HepG2 (cell line): Measurements from ENCODE around the gene NBPF15. TPM values are rescaled to one million over a fixed set of nuclear protein-coding genes. Genes with fewer than 3 reads are reported as not detected.
"Not testable (repeated sequence)": the region's sequence is repeated elsewhere in the genome, so short reads cannot be mapped to it uniquely, and the experiment has no call there.

Source experiments
- EEA1 ChIP-seq: sonication (generic); formaldehyde crosslinking; IDR thresholded peaks from 2 replicates; pipeline ENCODE4 v1.5.1; 2020; ENCODE audit warnings: mild to moderate bottlenecking, missing genetic modification reagents, borderline replicate concordance
- LCORL ChIP-seq, 2 experiments: fragments of 450-650 bp in 1 of 2; sonication (generic) in 1 of 2; formaldehyde crosslinking in 1 of 2; IDR thresholded peaks; 2 replicates each; pipeline versions ENCODE4 v1.5.0 to v1.6.1; 2017 to 2020; ENCODE audit warnings: antibody characterized with exemption in 1 of 2, missing genetic modification reagents in 1 of 2
- MED13 ChIP-seq: sonication (generic); formaldehyde crosslinking; IDR thresholded peaks from 2 replicates; pipeline ENCODE4 v1.5.0; 2020; ENCODE audit warnings: missing genetic modification reagents
- MIER2 ChIP-seq: IDR thresholded peaks from 2 replicates; pipeline ENCODE4 v1.6.1; 2016; ENCODE audit warnings: missing biosample characterization, missing genetic modification reagents
- MYC ChIP-seq: sonication (generic); formaldehyde crosslinking; IDR thresholded peaks from 2 replicates; pipeline ENCODE4 v1.9.0; 2021; ENCODE audit warnings: missing genetic modification reagents, borderline replicate concordance
- PITX1 ChIP-seq: sonication (generic); formaldehyde crosslinking; IDR thresholded peaks from 2 replicates; pipeline ENCODE4 v1.5.1; 2020; ENCODE audit warnings: mild to moderate bottlenecking, missing genetic modification reagents
- POLR2A ChIP-seq, 2 experiments: IDR thresholded peaks; 2 replicates each; pipeline ENCODE4 v1.6.1; 2011; ENCODE audit warnings: low read depth in 2 of 2, low read length in 2 of 2, mild to moderate bottlenecking in 1 of 2, moderate library complexity in 1 of 2; ENCODE audit not compliant: insufficient read depth in 1 of 2
- REST ChIP-seq, 2 experiments: IDR thresholded peaks; 2 replicates each; pipeline ENCODE4 v1.6.1; 2011 to 2012; ENCODE audit warnings: low read length in 2 of 2, borderline replicate concordance in 1 of 2, low read depth in 1 of 2, mild to moderate bottlenecking in 1 of 2, moderate library complexity in 1 of 2
- RFXAP ChIP-seq: sonication (generic); formaldehyde crosslinking; IDR thresholded peaks from 2 replicates; pipeline ENCODE4 v1.4.0; 2020; ENCODE audit warnings: missing genetic modification reagents, borderline replicate concordance
- SKIL ChIP-seq: sonication (generic); formaldehyde crosslinking; IDR thresholded peaks from 2 replicates; pipeline ENCODE4 v1.8.0; 2022; ENCODE audit warnings: missing genetic modification reagents, mild to moderate bottlenecking, moderate library complexity, borderline replicate concordance
- SOX13 ChIP-seq, 3 experiments: fragments of 450-650 bp in 1 of 3; sonication (generic) in 1 of 3; formaldehyde crosslinking in 1 of 3; IDR thresholded peaks in 2 of 3; conservative IDR thresholded peaks in 1 of 3; 2 replicates each; pipeline versions ENCODE4 v1.5.0 to v1.6.1; 2016 to 2020; ENCODE audit warnings: antibody characterized with exemption in 1 of 3, mild to moderate bottlenecking in 1 of 3, missing compliant biosample characterization in 1 of 3, missing genetic modification reagents in 1 of 3, moderate library complexity in 1 of 3
- TAF1 ChIP-seq: sonication (generic); formaldehyde crosslinking; IDR thresholded peaks from 2 replicates; pipeline ENCODE4 v1.4.0; 2020; ENCODE audit warnings: missing genetic modification reagents
- TFDP1 ChIP-seq: IDR thresholded peaks from 2 replicates; pipeline ENCODE4 v1.6.1; 2016; ENCODE audit warnings: missing compliant biosample characterization, missing genetic modification reagents, borderline replicate concordance
- THAP8 ChIP-seq: sonication (generic); formaldehyde crosslinking; IDR thresholded peaks from 2 replicates; pipeline ENCODE4 v1.5.1; 2020; ENCODE audit warnings: missing genetic modification reagents, mild to moderate bottlenecking, borderline replicate concordance
- ZFAT ChIP-seq: sonication (generic); formaldehyde crosslinking; conservative IDR thresholded peaks from 2 replicates; pipeline ENCODE4 v1.8.1; 2023; ENCODE audit warnings: missing genetic modification reagents, inconsistent platforms
- ZNF143 ChIP-seq: sonication (generic); formaldehyde crosslinking; IDR thresholded peaks from 2 replicates; pipeline ENCODE4 v1.4.0; 2020; ENCODE audit warnings: missing genetic modification reagents
- ZNF232 ChIP-seq: sonication (generic); formaldehyde crosslinking; IDR thresholded peaks from 2 replicates; pipeline ENCODE4 v1.4.0; 2020; ENCODE audit warnings: missing genetic modification reagents, borderline replicate concordance
- ZNF331 ChIP-seq: sonication (generic); formaldehyde crosslinking; IDR thresholded peaks from 2 replicates; pipeline ENCODE4 v1.4.0; 2020; ENCODE audit warnings: missing genetic modification reagents
- ZNF878 ChIP-seq: sonication (generic); formaldehyde crosslinking; IDR thresholded peaks from 2 replicates; pipeline ENCODE4 v1.8.1; 2023; ENCODE audit warnings: mild to moderate bottlenecking, missing genetic modification reagents, moderate library complexity
- polyA plus RNA-seq, 8 experiments: library from polyadenylated mRNA; depleted of rRNA in 3 of 8; stranded (reverse) in 7 of 8; unstranded in 1 of 8; fragments of >200 nt; fragmentation: Illumina TruSeq in 4 of 8; extraction: Trizol in 4 of 8; gene quantifications; 2 replicates each; pipeline versions ENCODE4 v1.2.1 to v1.2.3, GENCODE V29; 2011 to 2016; ENCODE audit warnings: low read depth in 4 of 8, missing spikeins in 1 of 8, mixed read lengths in 1 of 8; ENCODE audit not compliant: insufficient read depth in 1 of 8
- total RNA-seq, 5 experiments: library from RNA; depleted of rRNA; stranded (reverse); fragments of >200 nt; fragmentation: Illumina TruSeq; extraction: Trizol; gene quantifications; 2 replicates each; pipeline ENCODE4 v1.2.3, GENCODE V29; 2016; ENCODE audit warnings: low read depth in 1 of 5

The NBPF15 gene
- total and polyA plus RNA-seq, 2 of the 13 experiments (the other 11 are each of a cell fraction or from before 2014, with no cell fraction given) = 15.5 to 21.2 TPM

GRCh38 chr1:144412491-144413403 is 48.7 kb downstream of the NBPF15 start (continued):
- TF ChIP-seq ZNF331 (CRISPR knock-in tag) (peak; percentile 66; the same call in 1 of the 2 replicates), EEA1 (CRISPR knock-in tag) (peak; percentile 58; the same call in 1 of the 2 replicates), MED13 (peak; percentile 80), ZNF878 (peak; percentile 62), SOX13 (IDR thresholded peaks at IDR 0.05) (peak; percentile 82), SOX13 (CRISPR knock-in tag; conservative IDR thresholded peaks at IDR 0.05 in 1 of 2, IDR thresholded peaks at IDR 0.05 in 1 of 2) (peak; percentile 30 to 91; a peak in 2 of 4 replicates), REST (IDR thresholded peaks at IDR 0.05; ENCODE audit: borderline replicate concordance in 1 of 2, low read depth in 1 of 2, low read length in 2 of 2) (peak in 1 of 2 experiments; percentile 34; a peak in 1 of 4 replicates), TAF1 (CRISPR knock-in tag) (peak; percentile 57), RFXAP (CRISPR knock-in tag) (peak; percentile 85), LCORL (CRISPR knock-in tag; IDR thresholded peaks at IDR 0.05) (peak; percentile 60; the same call in 1 of the 2 replicates), THAP8 (CRISPR knock-in tag) (0 out of 2 replicates have a peak, but pooled peaks have one; percentile 42), ZNF143 (peak; percentile 76), POLR2A (IDR thresholded peaks at IDR 0.05; ENCODE audit: insufficient read depth in 1 of 2, low read depth in 2 of 2, low read length in 2 of 2) (peak; percentile 91 to 97), PITX1 (CRISPR knock-in tag) (peak; percentile 58), MIER2 (CRISPR knock-in tag) (peak; percentile 71), ZFAT (CRISPR knock-in tag) (0 out of 2 replicates have a peak, but pooled peaks have one; percentile 66), TFDP1 (CRISPR knock-in tag) (0 out of 2 replicates have a peak, but pooled peaks have one; percentile 19), ZNF232 (CRISPR knock-in tag) (peak; percentile 76; the same call in 1 of the 2 replicates), MYC (CRISPR knock-in tag) (0 out of 2 replicates have a peak, but pooled peaks have one; percentile 22), SKIL (peak; percentile 46; the same call in 1 of the 2 replicates)
- TF ChIP-seq LCORL (IDR thresholded peaks at IDR 0.05) = not testable (repeated sequence)
